ENCODE measurements around the gene KRT74. TPM values are rescaled to one million over a fixed set of nuclear protein-coding genes. Genes with fewer than 3 reads are reported as not detected.

Gene KRT74
- total RNA-seq = not detected in 2 replicates

DNA sequence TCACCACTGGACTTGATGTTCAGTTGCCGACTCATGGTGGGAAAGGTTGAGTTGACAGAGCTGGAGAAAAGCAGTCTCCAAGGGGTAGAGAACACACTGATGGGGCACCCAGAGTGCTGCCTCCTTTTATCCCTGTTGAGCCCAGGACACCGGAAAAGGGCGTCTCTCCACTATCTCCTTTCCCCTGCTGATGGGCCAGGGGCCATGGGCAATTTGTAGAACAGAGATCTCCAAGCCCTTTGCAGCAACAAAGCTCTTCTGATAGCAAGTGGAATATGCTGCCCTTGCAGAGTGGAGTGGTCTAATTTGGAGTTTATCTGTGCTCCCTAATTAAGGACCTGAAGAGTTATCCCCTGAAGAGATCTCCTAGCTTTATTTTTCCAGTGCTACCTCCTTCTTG, at the start of gene KRT74:
Gene KRT74, minus strand, starts transcription at position 101 of the 400 bp plus-strand sequence. Its CDS starts 66 bp downstream, at position 35.

DNA sequence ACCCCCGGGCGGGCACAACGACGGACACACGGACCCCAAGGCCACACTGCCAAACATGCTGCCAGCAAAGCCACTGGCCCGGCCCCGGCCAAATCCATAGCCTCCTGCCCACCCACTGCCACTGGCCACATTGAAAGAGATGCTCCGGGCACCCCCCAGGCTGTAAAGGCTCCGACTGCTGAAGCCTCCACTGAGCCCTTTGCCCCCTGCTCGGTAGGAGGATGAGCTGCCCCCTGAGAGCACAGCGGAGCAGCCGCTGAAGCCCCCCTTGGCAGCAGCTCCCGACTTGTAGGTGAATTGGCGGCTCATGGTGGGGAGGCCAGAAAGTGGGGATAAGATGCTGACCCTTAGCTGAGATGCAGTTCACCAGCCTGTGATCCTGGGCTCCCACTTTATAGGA, 44.6 kb upstream of the KRT74 start, which contains the start of gene KRT73:
Gene KRT73, minus strand, starts transcription at position 344 of the 400 bp plus-strand sequence. Its CDS starts 35 bp downstream, at position 309.

DNA sequence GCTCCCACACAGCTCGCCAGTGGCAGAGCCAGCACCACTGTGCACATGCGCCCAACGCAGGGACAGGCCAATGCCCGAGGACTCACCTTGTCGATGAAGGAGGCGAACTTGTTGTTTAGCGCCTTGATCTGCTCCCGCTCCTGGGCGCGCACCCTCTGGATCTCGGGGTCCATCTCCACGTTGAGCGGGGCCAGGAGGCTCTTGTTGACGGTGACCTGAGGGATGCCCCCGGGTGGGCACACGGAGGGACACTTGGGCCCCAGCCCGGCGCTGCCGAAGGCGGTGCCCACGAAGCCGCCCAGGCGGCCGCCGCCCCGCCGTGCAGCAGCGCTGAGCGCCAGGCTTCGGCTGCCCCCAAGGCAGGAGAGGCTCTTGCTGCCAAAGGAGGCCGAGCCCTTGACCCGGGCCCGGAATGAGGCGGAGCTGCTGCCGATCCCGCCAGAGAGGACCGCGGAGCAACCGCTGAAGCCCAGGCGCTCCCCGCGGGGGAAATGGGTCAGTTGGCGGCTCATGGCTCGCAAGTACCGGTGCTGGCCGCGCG, 27.4 kb upstream of the KRT74 start, which contains the start of gene KRT72:
Gene KRT72, minus strand, starts transcription at position 523 of the 541 bp plus-strand sequence. Its CDS starts 11 bp downstream, at position 512.

DNA sequence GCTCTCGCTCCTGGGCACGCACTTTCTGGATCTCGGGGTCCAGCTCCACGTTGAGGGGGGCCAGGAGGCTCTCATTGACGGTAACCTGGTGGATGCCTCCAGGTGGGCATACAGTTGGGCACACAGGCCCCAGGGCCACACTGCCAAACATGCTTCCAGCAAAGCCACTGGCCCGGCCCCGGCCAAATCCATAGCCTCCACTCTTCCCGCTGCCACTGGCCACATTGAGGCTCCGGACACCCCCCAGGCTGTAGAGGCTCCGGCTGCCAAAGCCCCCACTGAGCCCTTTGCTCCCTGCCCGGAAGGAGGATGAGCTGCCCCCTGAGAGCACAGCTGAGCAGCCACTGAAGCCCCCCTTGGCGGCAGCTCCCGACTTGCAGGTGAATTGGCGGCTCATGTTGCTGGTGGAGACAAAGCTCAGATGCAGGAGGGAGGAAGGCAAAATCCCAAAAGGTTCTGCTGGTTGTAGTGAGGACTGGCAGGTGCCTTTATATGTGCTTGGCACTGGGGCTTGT, 20.9 kb downstream of the KRT74 start, which contains the start of gene KRT71:
Gene KRT71, minus strand, starts transcription at position 465 of the 515 bp plus-strand sequence. Its CDS starts 68 bp downstream, at position 397.

DNA sequence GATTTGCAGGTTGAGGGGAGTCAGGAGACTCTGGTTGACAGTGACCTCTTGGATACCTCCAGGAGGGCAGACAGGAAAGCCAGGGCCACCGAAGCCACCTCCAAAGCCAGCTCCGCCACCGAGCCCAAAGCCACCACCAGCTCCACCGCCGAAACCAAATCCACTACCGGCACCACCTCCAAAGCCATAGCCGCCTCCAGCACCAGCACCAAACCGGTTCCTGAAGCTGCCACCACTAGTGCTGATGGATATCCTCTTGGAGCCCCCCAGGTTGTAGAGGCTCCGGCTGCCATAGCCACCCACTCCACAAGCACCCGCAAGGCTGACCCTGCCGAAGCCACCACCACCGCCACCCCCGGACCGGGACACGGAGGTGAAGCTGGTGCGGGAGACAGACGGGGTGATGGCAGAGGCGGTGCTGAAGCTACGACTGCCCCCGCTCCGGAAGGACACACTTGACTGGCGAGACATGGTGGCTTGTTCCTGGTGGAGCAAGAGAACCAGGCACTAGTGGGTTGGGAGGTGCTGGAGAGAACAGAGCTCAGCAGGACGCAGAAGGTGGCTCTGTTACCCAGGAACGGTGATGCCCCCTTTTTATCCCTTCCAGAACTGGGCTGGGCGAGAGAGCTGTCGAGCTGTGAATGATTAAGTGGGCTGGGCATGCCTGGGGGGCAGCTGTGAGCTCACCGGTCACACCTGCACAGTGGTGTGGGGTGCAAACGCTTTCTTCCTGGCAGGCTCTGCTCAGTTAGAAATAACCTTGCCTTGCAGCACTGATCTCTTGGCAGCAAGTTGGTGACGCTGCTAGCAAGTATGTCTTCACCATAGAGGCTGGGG, 53.6 kb downstream of the KRT74 start, which contains the start of gene KRT5:
Gene KRT5, minus strand, starts transcription at position 569 of the 837 bp plus-strand sequence. Its CDS starts 98 bp downstream, at position 471.

Other genes starting within 250 kb of the KRT74 start
- gene KRT85, start 206.4 kb downstream of the KRT74 start, total RNA-seq = not detected in 2 replicates
- gene KRT84, start 188.2 kb downstream of the KRT74 start, total RNA-seq = not detected in 2 replicates
- gene KRT82, start 167.5 kb downstream of the KRT74 start, total RNA-seq = not detected in 2 replicates
- not detected in 2 replicates for gene KRT75, start 139.5 kb downstream of the KRT74 start, total RNA-seq
- not detected in 2 replicates for gene KRT6B, start 121.7 kb downstream of the KRT74 start, total RNA-seq
- gene KRT6C, start 100.0 kb downstream of the KRT74 start, total RNA-seq = not detected in 2 replicates
- not detected in 2 replicates for gene KRT6A, start 80.6 kb downstream of the KRT74 start, total RNA-seq
- not detected in 2 replicates for gene KRT5, start 53.4 kb downstream of the KRT74 start, total RNA-seq
- gene KRT71, start 20.7 kb downstream of the KRT74 start, total RNA-seq = under 0.01 TPM in 1 of 2 replicates, not detected in the other
- not detected in 2 replicates for gene KRT72, start 27.6 kb upstream of the KRT74 start, total RNA-seq
- gene KRT73, start 44.7 kb upstream of the KRT74 start, total RNA-seq = not detected in 2 replicates
- not detected in 2 replicates for gene KRT2, start 78.4 kb upstream of the KRT74 start, total RNA-seq
- not detected in 2 replicates for gene KRT1, start 106.6 kb upstream of the KRT74 start, total RNA-seq
- not detected in 2 replicates for gene KRT77, start 129.7 kb upstream of the KRT74 start, total RNA-seq
- not detected in 2 replicates for gene KRT76, start 203.5 kb upstream of the KRT74 start, total RNA-seq
- gene KRT3, start 222.3 kb upstream of the KRT74 start, total RNA-seq = not detected in 2 replicates
- gene KRT4, start 240.3 kb upstream of the KRT74 start, total RNA-seq = not detected in 2 replicates